ENCODE results near the gene IARS1.

DNA sequence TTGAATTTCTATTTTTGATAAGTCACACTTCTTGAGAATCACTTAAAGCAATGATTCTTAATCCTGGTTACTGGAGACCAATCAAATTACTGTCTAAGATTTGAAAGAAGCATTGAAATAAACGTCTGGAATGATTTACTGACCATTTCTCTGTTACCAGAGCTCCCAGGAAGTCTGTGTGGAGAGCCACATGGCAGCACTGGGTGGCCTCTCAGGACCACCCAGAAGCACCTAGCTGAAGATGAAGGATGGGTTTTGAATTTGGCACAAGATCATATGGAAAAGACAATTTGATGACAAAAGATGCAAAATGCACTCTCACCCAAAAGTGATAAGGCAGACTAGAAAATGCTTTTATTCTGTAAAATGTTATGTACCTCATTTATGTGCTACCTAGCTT is 30.4 kb downstream of the IARS1 start:
- TF ChIP-seq, protein P1, sequence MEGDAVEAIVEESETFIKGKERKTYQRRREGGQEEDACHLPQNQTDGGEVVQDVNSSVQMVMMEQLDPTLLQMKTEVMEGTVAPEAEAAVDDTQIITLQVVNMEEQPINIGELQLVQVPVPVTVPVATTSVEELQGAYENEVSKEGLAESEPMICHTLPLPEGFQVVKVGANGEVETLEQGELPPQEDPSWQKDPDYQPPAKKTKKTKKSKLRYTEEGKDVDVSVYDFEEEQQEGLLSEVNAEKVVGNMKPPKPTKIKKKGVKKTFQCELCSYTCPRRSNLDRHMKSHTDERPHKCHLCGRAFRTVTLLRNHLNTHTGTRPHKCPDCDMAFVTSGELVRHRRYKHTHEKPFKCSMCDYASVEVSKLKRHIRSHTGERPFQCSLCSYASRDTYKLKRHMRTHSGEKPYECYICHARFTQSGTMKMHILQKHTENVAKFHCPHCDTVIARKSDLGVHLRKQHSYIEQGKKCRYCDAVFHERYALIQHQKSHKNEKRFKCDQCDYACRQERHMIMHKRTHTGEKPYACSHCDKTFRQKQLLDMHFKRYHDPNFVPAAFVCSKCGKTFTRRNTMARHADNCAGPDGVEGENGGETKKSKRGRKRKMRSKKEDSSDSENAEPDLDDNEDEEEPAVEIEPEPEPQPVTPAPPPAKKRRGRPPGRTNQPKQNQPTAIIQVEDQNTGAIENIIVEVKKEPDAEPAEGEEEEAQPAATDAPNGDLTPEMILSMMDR (IDR thresholded peaks at IDR 0.05; ENCODE audit: extremely low read depth in 1 of 2, insufficient read depth in 1 of 2, low read depth in 1 of 2, low read length in 2 of 2), result no peak
- TF ChIP-seq EZH2 (IDR thresholded peaks at IDR 0.05; ENCODE audit: borderline replicate concordance, low read depth, low read length, severe bottlenecking) (no peak), POLR2A (IDR thresholded peaks at IDR 0.05; ENCODE audit: low read depth, low read length) (no peak), MAX (IDR thresholded peaks at IDR 0.05; ENCODE audit: insufficient read depth, insufficient read length) (no peak), POLR2AphosphoS5 (IDR thresholded peaks at IDR 0.05; ENCODE audit: insufficient read depth, low read depth, low read length) (no peak), FOS (IDR thresholded peaks at IDR 0.05; ENCODE audit: borderline replicate concordance, insufficient read depth, low read length) (no peak), JUN (IDR thresholded peaks at IDR 0.05; ENCODE audit: borderline replicate concordance, insufficient read depth, insufficient read length, low read depth) (no peak), MYC (IDR thresholded peaks at IDR 0.05; ENCODE audit: low read depth, low read length) (no peak), GATA2 (IDR thresholded peaks at IDR 0.05; ENCODE audit: insufficient read depth, insufficient read length, low read depth, low read length) (no peak)
